Measurements from ENCODE around the gene AEBP2. TPM values are rescaled to one million over a fixed set of nuclear protein-coding genes. Genes with fewer than 3 reads are reported as not detected.
A peak's percentile ranks its signal among the peaks of the same experiment; 100 is the strongest.

Gene AEBP2
- total RNA-seq, 2 donors from 2014 or later: 37.8 to 78.4 TPM

GRCh38 chr12:19415563-19415962 lies 23.7 kb upstream of the AEBP2 start:
- Mint-ChIP-seq H3K27ac (no peak overlapping the region), H3K27me3 (ENCODE audit: insufficient read depth) (no peaks in the 10 kb centered on the region), H3K9me3 (peaks cover 11% of the 10 kb centered on the region), H3K36me3 (ENCODE audit: low read depth) (no peaks in the 10 kb centered on the region), H3K4me1 (peaks cover 17% of the 10 kb centered on the region), H3K4me3 (no peak overlapping the region)
- H3K4me1 ChIP-seq (ENCODE audit: control insufficient read depth, insufficient read depth, low read length): no peaks in the 10 kb centered on the region
- no peak overlapping the region for H3K9ac ChIP-seq (ENCODE audit: extremely low read depth, low read length, poor library complexity, severe bottlenecking)
- no peak for DNase-seq
- no peak overlapping the region for H3K27ac ChIP-seq (ENCODE audit: low read depth, low read length)
- TF ChIP-seq, protein P1, sequence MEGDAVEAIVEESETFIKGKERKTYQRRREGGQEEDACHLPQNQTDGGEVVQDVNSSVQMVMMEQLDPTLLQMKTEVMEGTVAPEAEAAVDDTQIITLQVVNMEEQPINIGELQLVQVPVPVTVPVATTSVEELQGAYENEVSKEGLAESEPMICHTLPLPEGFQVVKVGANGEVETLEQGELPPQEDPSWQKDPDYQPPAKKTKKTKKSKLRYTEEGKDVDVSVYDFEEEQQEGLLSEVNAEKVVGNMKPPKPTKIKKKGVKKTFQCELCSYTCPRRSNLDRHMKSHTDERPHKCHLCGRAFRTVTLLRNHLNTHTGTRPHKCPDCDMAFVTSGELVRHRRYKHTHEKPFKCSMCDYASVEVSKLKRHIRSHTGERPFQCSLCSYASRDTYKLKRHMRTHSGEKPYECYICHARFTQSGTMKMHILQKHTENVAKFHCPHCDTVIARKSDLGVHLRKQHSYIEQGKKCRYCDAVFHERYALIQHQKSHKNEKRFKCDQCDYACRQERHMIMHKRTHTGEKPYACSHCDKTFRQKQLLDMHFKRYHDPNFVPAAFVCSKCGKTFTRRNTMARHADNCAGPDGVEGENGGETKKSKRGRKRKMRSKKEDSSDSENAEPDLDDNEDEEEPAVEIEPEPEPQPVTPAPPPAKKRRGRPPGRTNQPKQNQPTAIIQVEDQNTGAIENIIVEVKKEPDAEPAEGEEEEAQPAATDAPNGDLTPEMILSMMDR (conservative IDR thresholded peaks at IDR 0.05): no peak
- H3K4me3 ChIP-seq (ENCODE audit: low read length): no peak overlapping the region
- no peaks in the 10 kb centered on the region for H3K9me3 ChIP-seq (ENCODE audit: control insufficient read depth, low read length)
- H3K27me3 ChIP-seq (ENCODE audit: control insufficient read depth, insufficient read depth, low read length, poor library complexity, severe bottlenecking): no peaks in the 10 kb centered on the region
- H3K36me3 ChIP-seq (ENCODE audit: control insufficient read depth, insufficient read depth, low read length): no peaks in the 10 kb centered on the region

- no peaks in the 10 kb centered on the region for H3K27me3 Mint-ChIP-seq (ENCODE audit: insufficient read depth)
- Histone ChIP-seq H3K9ac (ENCODE audit: extremely low read depth, low read length, poor library complexity, severe bottlenecking) (no peak overlapping the region), H3K27ac (ENCODE audit: low read depth, low read length) (no peak overlapping the region), H3K36me3 (ENCODE audit: control insufficient read depth, insufficient read depth, low read length) (no peaks in the 10 kb centered on the region), H3K9me3 (ENCODE audit: control insufficient read depth, low read length) (no peaks in the 10 kb centered on the region), H3K4me3 (ENCODE audit: low read length) (no peak overlapping the region), H3K27me3 (ENCODE audit: control insufficient read depth, insufficient read depth, low read length, poor library complexity, severe bottlenecking) (no peaks in the 10 kb centered on the region), H3K4me1 (ENCODE audit: control insufficient read depth, insufficient read depth, low read length) (no peaks in the 10 kb centered on the region)
- H3K36me3 Mint-ChIP-seq (ENCODE audit: low read depth): no peaks in the 10 kb centered on the region
- no peaks in the 10 kb centered on the region for H3K4me1 Mint-ChIP-seq
- no peak overlapping the region for H3K4me3 Mint-ChIP-seq
- TF ChIP-seq, protein P1 (conservative IDR thresholded peaks at IDR 0.05): no peak
- H3K27ac Mint-ChIP-seq: no peak overlapping the region
- 85 to 94% methylated on average over 11 to 14 of the region's 14 CpGs for WGBS, 2 experiments (ENCODE audit: insufficient coverage in 1 of 2, insufficient read length in 1 of 2)
- H3K9me3 Mint-ChIP-seq: peaks cover 6% of the 10 kb centered on the region
- peak; percentile 29 for DNase-seq
Measured at GRCh38 chr12:19419086-19419485, 20.2 kb upstream of the AEBP2 start.

GRCh38 chr12:19421503-19422282 lies 17.6 kb upstream of the AEBP2 start:
- no peaks in the 10 kb centered on the region for H3K27me3 Mint-ChIP-seq (ENCODE audit: insufficient read depth)
- no peak overlapping the region for H3K27ac Mint-ChIP-seq
- H3K36me3 Mint-ChIP-seq (ENCODE audit: low read depth): no peaks in the 10 kb centered on the region
- no peak overlapping the region for H3K27ac ChIP-seq (ENCODE audit: low read depth, low read length)
- WGBS, 2 experiments (ENCODE audit: insufficient coverage in 1 of 2, insufficient read length in 1 of 2): 93 to 94% methylated on average over 4 to 5 of the region's 6 CpGs
- H3K4me3 Mint-ChIP-seq: no peak overlapping the region
- H3K4me3 ChIP-seq (ENCODE audit: low read length): no peak overlapping the region
- peaks cover 6% of the 10 kb centered on the region for H3K9me3 ChIP-seq (ENCODE audit: control insufficient read depth, low read length)
- no peaks in the 10 kb centered on the region for H3K4me1 Mint-ChIP-seq
- H3K27me3 ChIP-seq (ENCODE audit: control insufficient read depth, insufficient read depth, low read length, poor library complexity, severe bottlenecking): no peaks in the 10 kb centered on the region
- H3K36me3 ChIP-seq (ENCODE audit: control insufficient read depth, insufficient read depth, low read length): no peaks in the 10 kb centered on the region
- H3K9ac ChIP-seq (ENCODE audit: extremely low read depth, low read length, poor library complexity, severe bottlenecking): no peak overlapping the region
- peaks cover 12% of the 10 kb centered on the region for H3K9me3 Mint-ChIP-seq
- H3K4me1 ChIP-seq (ENCODE audit: control insufficient read depth, insufficient read depth, low read length): no peaks in the 10 kb centered on the region
- TF ChIP-seq, protein P1 (conservative IDR thresholded peaks at IDR 0.05): no peak
- peak; percentile 38 for DNase-seq

All from endodermal cell (in vitro differentiated cells).